Skeletal muscle tissue (tissue), 4 donors: ENCODE results near the gene DPP8. TPM values are rescaled to one million over a fixed set of nuclear protein-coding genes. Genes with fewer than 3 reads are reported as not detected.

Experiments
- H3K27ac ChIP-seq: one replicate; pipeline ENCODE4 v1.7.0; 2013; ENCODE audit warnings: mild to moderate bottlenecking, low read depth, low read length, inconsistent platforms
- H3K27me3 ChIP-seq, 3 donors: one replicate each; pipeline ENCODE4 v1.7.0; 2013; ENCODE audit warnings: low read length in 3 of 3; ENCODE audit not compliant: control insufficient read depth in 3 of 3, insufficient read depth in 3 of 3
- H3K36me3 ChIP-seq, 3 donors: one replicate each; pipeline ENCODE4 v1.7.0; 2013; ENCODE audit warnings: low read length in 3 of 3; ENCODE audit not compliant: control insufficient read depth in 3 of 3, insufficient read depth in 3 of 3
- H3K4me1 ChIP-seq, 3 donors: one replicate each; pipeline ENCODE4 v1.7.0; 2013; ENCODE audit warnings: low read length in 3 of 3, mild to moderate bottlenecking in 3 of 3; ENCODE audit not compliant: control insufficient read depth in 3 of 3, insufficient read depth in 3 of 3
- H3K4me3 ChIP-seq, 3 donors: one replicate each; pipeline ENCODE4 v1.7.0; 2013; ENCODE audit warnings: low read length in 3 of 3
- H3K9ac ChIP-seq, 3 donors: one replicate each; pipeline ENCODE4 v1.7.0; 2013; ENCODE audit warnings: low read length in 3 of 3, mild to moderate bottlenecking in 3 of 3, moderate library complexity in 2 of 3, low read depth in 1 of 3
- H3K9me3 ChIP-seq, 3 donors: one replicate each; pipeline ENCODE4 v1.7.0; 2013; ENCODE audit warnings: low read length in 3 of 3; ENCODE audit not compliant: control insufficient read depth in 3 of 3
- total RNA-seq: library from RNA; depleted of rRNA; stranded (reverse); fragments of >200 nt; gene quantifications from one replicate; pipeline ENCODE4 v1.2.3, GENCODE V29; 2014
- donor health status: Osteomylitis.

The DPP8 gene
- total RNA-seq, 1 donor from 2014 or later: 43.3 TPM

DNA sequence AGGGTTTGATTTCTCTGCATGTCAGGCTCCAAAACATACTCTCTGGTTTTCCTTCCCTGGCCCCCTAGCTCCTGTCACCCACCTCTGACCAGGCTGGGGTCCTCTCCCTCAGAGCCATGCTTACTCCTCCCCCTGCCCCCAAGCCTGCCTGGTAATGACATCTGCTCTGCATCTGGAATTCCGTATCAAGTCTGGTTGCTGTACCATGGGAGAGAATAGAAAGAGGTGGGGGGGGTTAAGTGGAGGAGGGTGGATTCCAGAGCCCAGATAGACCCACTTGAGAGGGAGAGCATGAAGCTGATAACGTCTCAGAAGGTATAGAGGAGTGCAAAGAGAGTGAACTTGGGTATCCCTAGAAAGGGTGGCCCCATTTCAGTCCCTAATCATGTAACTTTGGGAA, 98.9 kb downstream of the DPP8 start:
- no peak overlapping the region for H3K4me3 ChIP-seq
- peak overlapping the region; percentile 66 for H3K27ac ChIP-seq
- H3K27me3 ChIP-seq: peaks cover 0 to 9% (median 0%) of the 10 kb centered on the region in 3 donors
- no peaks in the 10 kb centered on the region for H3K9me3 ChIP-seq
- no peak overlapping the region for H3K9ac ChIP-seq
- peaks cover 54 to 78% (median 56%) of the 10 kb centered on the region in 3 donors for H3K4me1 ChIP-seq
- H3K36me3 ChIP-seq: no peaks in the 10 kb centered on the region

DNA sequence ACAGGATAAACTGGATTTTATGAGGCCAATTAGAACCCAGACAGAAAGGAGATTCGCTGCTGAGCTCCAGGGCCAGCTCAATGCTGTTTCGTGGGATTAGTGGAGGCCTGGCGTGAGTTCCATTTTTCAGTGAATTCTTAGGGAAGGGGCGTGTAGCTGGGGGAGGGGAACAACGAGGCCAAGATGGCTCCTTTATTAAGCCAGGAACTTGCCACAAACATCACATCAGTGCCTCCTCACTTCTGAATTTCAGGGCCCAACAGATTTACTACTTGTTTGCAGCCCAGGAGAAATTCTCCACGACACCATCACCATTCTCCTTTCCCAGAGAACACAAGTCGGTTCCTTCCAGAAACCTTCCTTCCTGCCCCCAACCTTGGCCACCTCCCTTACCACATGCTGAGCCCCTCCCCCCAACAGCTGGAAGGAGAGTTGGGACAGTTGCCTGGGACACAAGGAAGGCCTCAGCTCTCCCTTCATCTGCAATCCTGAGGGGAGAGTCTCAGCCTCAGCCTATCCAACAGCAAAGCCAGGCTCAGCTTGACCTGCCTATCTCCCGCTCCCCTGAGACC, 100.6 kb downstream of the DPP8 start:
- H3K9me3 ChIP-seq: no peaks in the 10 kb centered on the region
- H3K9ac ChIP-seq: peak overlapping the region; percentile 41 to 64 (median 44)
- H3K4me3 ChIP-seq: peak overlapping the region in 1 of 3 donors; percentile 29
- no peaks in the 10 kb centered on the region for H3K36me3 ChIP-seq
- peak overlapping the region; percentile 66 for H3K27ac ChIP-seq
- peaks cover 57 to 73% (median 59%) of the 10 kb centered on the region in 3 donors for H3K4me1 ChIP-seq
- H3K27me3 ChIP-seq: peaks cover 0 to 9% (median 0%) of the 10 kb centered on the region in 3 donors

DNA sequence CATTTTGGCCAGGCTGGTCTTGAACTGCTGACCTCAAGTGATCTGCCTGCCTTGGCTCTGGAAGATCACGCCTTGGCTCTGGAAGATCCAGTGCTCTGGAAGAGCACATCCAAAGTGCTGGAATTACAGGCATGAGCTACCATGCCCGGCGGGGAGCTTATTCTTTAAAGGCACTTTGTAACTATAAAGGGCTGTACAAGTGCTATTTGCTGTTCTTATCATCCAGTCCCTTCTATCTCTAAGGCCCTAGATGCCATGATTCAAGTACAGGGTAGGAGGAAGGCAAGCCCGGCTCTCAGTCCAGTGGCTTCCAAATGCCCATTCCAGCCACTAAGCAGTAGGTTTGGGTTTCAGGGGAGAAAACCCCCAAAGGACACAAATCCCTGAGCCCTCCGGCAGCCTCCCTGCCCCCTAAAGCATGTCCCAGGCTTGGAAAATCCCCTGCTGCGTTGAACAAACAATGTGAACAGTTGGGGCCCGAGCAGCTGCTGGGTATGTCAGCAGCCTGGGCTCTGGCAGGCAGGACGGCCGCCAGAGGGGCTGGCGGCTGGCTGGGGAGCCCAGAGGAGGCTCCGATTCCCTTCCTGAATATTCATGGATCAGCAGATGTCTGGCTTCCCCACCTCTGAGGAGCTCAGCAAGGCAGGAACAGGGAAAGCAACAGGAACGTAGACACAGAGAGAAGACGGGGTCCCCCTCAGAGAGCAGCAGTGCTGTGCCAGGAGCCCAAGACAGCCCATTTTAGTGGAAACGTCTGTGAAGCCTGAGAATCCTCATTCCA, 102.5 kb downstream of the DPP8 start:
- H3K4me1 ChIP-seq: peaks cover 49 to 75% (median 59%) of the 10 kb centered on the region in 3 donors
- peak overlapping the region; percentile 71 to 82 (median 73) for H3K9ac ChIP-seq
- H3K36me3 ChIP-seq: no peaks in the 10 kb centered on the region
- no peaks in the 10 kb centered on the region for H3K27me3 ChIP-seq
- H3K9me3 ChIP-seq: no peaks in the 10 kb centered on the region
- H3K27ac ChIP-seq: peak overlapping the region; percentile 96
- H3K4me3 ChIP-seq: peak overlapping the region; percentile 50 to 54 (median 51)

DNA sequence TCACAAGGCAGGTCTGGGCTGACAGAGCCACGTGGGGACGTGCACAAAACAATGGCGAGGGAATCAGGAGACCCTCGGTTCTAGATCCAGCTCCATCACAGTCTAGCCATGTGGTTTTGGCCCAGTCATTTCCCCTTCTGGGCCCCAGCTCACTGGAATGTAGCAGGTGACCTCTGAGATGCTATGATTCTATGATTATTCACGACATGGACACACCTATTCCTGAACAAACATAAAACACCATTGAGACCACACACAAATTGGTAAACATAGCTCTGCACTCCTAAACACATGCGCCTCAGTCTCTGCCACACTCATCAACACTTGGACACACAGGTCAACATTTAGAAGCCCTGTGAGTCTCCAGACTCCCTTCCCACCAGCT, 103.7 kb downstream of the DPP8 start:
- no peak overlapping the region for H3K4me3 ChIP-seq
- peaks cover 51 to 86% (median 59%) of the 10 kb centered on the region in 3 donors for H3K4me1 ChIP-seq
- H3K36me3 ChIP-seq: peaks cover 0 to 3% (median 0%) of the 10 kb centered on the region in 3 donors
- peak overlapping the region; percentile 96 for H3K27ac ChIP-seq
- H3K27me3 ChIP-seq: no peaks in the 10 kb centered on the region
- peak overlapping the region in 1 of 3 donors; percentile 51 for H3K9ac ChIP-seq
- H3K9me3 ChIP-seq: no peaks in the 10 kb centered on the region

DNA sequence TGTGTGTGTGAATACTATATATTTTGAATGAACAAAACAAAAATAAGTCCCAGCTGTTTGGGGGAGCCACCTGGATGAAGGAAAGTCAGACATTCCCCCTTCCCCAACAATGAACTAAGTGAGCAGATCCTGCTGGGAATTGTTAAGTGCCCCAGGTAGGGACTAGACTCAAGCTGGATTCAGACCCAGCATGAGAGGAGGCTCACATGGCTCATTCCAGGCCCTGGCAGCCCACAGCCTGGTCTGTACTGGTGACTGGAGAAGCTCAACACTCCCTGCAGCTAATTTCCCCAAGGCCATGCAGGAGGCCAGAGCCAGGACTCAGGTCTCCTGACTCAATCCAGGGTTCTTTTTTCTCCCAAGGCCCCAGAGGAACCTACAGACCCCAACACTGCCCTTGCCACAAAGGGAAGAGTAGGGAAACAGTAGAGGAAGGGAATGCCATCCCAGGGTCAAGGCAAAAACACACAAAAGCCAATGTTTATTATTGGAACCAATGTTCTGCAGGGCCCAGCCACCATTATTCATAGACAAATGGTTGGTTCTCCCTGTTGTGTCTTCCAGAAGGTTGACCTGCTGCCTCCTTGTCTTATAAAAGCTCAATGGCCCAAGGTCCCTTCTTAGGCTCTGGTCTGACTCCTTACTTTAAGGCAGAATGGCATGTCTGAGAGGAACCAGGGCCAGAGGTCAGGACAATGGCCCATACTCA, 104.3 kb downstream of the DPP8 start:
- Histone ChIP-seq H3K27ac (peak overlapping the region; percentile 96), H3K27me3 (no peaks in the 10 kb centered on the region)

DNA sequence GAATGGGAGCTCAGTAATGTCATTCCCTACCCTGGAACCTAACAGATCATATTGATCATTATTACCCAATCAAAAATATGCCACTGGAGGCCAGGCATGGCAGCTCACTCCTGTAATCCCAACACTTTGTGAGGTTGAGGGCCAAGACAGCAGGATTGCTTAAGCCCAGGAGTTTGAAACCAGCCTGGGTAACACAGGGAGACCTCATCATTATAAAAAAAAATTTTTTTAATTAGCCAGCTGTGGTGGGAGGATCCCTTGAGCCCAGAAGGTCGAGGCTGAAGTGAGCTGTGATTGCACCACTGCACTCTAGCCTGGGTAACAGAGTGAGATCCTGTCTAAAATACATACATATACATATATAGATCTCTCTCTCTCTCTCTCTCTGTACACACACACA, 104.9 kb downstream of the DPP8 start:
- H3K9ac ChIP-seq: no peak overlapping the region
- no peak overlapping the region for H3K4me3 ChIP-seq
- H3K36me3 ChIP-seq: peaks cover 0 to 3% (median 0%) of the 10 kb centered on the region in 3 donors
- H3K27me3 ChIP-seq: no peaks in the 10 kb centered on the region
- H3K9me3 ChIP-seq: no peaks in the 10 kb centered on the region
- H3K4me1 ChIP-seq: peaks cover 51 to 79% (median 52%) of the 10 kb centered on the region in 3 donors
- H3K27ac ChIP-seq: no peak overlapping the region

More for the DNA sequence above, 104.3 kb downstream of the DPP8 start:
- H3K4me3 ChIP-seq: no peak overlapping the region
- H3K4me1 ChIP-seq: peaks cover 49 to 83% (median 56%) of the 10 kb centered on the region in 3 donors
- no peaks in the 10 kb centered on the region for H3K9me3 ChIP-seq
- H3K9ac ChIP-seq: no peak overlapping the region
- peaks cover 0 to 3% (median 0%) of the 10 kb centered on the region in 3 donors for H3K36me3 ChIP-seq

DNA sequence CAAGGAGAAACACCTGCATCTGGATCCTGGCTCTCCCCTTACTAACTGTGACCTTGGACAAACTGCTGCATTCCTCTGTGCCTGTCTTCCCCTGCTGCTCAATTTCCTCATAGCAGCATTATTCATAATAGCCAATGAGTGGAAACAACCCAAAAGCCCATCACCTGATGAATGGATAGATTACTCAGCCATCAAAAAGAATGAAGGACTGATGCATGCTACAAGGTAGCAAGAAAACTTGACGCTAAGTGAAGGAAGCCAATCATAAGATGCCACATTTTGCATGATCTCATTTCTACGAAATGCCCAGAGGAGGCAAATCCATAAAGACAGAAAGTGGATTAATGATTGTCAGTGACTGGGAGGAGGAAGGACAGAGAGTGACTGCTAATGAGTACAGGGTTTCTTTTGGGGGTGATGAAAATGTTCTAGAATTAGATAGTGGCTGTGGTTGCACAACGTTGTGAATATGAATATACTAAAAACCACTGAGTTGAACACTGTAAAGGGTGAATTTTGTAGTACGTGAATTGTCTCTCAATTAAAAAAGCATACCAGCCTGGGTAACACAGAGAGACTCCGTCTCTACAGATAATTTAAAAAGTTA, 105.9 kb downstream of the DPP8 start:
- Histone ChIP-seq H3K4me1 (peaks cover 46 to 74% (median 47%) of the 10 kb centered on the region in 3 donors), H3K27me3 (no peaks in the 10 kb centered on the region), H3K27ac (peak overlapping the region; percentile 7), H3K9ac (peak overlapping the region in 1 of 3 donors; percentile 13), H3K9me3 (no peaks in the 10 kb centered on the region), H3K36me3 (peaks cover 0 to 3% (median 0%) of the 10 kb centered on the region in 3 donors), H3K4me3 (no peak overlapping the region)

DNA sequence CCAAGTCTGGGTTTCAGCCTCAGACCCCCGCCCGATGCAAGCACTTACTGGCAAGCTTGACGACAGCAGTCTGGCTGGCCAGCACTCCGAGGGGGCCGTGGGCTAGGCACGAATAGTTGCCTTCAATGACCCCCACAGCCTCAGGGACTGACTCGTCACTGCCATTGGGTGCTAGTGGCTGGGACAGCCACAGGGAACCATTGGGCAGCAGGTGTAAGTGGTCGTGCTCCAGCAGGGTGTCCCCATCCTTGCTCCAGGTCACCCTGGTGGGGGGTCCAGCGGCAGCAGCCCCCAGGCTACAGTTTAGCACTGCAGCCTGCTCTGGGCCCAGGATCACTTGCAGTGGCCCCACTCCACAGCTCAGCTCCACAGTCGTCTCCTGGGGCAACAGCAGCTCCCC, 106.5 kb downstream of the DPP8 start:
- Histone ChIP-seq H3K9ac (peak overlapping the region in 1 of 3 donors; percentile 10), H3K36me3 (peaks cover 0 to 3% (median 0%) of the 10 kb centered on the region in 3 donors), H3K4me1 (peaks cover 46 to 77% (median 47%) of the 10 kb centered on the region in 3 donors), H3K27ac (peak overlapping the region; percentile 7), H3K27me3 (no peaks in the 10 kb centered on the region), H3K4me3 (no peak overlapping the region), H3K9me3 (no peaks in the 10 kb centered on the region)

DNA sequence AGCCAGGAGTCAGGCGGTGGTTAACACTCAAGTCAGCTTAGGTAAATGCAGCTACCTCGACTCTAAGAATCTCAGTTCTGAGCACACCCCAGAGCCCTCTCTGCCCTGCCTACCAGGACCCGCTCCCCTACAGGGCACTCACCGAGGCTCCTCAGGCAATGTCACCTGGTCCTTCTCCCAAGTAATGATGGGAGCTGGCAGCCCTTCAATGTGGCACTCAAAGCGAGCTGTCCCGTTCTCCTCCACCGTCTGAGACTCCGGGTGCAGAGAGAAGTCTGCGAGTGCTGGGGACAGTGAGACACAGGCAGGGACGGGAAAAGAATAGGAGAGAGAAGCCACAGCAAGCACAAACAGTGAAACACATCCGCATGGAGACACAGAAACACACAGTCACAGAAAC, 107.5 kb downstream of the DPP8 start:
- no peaks in the 10 kb centered on the region for H3K9me3 ChIP-seq
- no peak overlapping the region for H3K9ac ChIP-seq
- no peaks in the 10 kb centered on the region for H3K27me3 ChIP-seq
- peaks cover 0 to 3% (median 0%) of the 10 kb centered on the region in 3 donors for H3K36me3 ChIP-seq
- H3K4me3 ChIP-seq: no peak overlapping the region
- peaks cover 40 to 72% (median 43%) of the 10 kb centered on the region in 3 donors for H3K4me1 ChIP-seq
- peak overlapping the region; percentile 75 for H3K27ac ChIP-seq
